ENCODE measurements around the gene STUB1. TPM values are rescaled to one million over a fixed set of nuclear protein-coding genes. Genes with fewer than 3 reads are reported as not detected.

Gene STUB1
- total RNA-seq, 1 donor from 2014 or later = 49.1 TPM

DNA sequence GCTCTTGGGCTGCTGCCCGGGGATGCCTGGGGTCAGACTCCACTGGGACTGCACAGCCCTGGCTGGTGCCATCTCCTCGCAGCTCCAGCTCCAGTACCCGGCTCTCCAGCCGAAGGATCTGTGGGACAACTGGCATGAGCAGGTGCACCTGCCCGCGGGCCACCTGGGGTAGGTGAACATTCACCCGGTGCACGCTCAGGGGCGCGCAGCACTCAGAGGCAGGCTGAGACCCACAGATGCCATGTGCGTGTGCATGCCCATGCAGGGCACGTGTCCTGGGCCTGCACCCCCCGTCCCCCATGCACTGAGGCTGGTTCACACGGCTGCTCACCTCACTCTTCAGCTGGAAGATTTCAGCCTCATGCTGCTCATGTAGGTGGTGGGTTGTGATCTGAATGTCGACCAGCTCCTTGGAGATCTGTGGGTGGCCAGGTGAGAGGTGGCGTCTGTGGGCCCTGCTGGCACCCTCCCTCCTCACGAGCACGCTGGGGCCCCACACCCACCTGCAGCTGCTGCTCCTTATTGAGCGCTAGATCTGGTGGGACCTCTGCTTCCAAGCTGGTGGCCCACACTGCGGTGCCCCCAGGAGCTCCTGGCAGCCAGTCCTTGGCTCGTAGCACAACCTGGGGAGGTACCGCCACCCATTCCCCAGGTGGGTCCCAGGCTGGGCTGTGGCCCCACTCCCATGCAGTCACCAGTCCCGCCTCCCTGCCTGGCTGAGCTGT lies 45.4 kb downstream of the STUB1 start:
- DNase-seq = no peak

DNA sequence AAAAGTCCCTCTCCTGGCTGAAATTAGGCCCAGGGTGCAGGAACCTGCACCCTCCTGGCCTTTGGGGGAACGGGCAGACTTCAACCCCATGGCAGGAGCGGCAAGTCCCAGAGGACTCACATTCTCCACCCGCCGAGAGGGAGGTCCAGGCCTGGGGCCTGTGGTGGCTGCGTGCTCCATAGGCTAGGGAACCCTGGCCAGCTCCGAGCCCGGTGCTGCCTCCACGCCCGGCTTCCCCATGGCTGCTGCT lies 45.9 kb downstream of the STUB1 start:
- no peak for DNase-seq

DNA sequence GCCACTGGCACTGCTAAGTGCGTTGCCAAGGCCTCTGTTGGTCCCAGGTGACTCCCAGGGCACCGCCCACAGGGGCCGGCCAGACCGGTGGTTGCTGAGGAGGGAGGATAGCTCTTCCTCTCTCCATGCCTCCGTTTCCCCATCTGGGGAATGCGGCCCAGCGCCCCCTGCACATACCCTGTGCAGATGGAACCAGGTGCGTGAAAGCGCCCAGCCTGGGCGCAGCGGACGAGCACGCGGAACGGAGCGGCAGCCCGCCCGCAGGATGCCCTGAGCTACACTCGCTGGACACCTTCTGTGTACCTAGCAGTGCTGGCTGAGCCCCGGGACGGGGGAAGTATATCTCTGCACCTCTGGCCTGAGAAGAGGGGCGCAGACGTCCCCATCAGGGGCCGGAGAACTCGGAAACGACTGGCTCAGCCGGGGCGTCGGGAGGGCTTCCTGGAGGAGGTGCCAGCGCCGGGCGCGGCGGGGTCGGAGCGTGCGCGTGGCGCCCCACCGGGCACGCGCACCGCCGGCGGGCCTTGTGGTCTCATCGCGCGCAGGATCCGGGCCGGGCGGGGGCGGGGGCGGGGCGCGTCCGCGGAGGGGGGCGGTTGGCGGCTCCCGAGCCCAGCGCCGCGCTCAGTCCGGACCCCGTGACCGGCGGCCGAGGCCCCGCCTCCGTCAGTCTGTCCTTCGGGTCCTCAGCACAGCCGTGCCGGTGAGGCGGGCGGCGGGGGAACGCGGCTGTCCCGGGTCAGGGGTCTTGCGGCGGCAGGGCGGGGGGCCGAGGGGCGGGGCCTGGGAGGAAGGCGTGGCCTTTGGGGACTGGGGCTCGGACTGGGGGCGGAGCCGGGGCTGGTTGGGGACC lies 46.5 kb downstream of the STUB1 start, which contains the start of the genes CCDC78 and HAGHL:
Gene CCDC78 (minus strand): TSS at position 6 of the 853 bp plus-strand sequence. CDS start 76 bp downstream, outside the sequence.
Gene HAGHL (plus strand): TSS at position 669 of the 853 bp plus-strand sequence. CDS start 404 bp downstream, outside the sequence.
- DNase-seq = no peak

DNA sequence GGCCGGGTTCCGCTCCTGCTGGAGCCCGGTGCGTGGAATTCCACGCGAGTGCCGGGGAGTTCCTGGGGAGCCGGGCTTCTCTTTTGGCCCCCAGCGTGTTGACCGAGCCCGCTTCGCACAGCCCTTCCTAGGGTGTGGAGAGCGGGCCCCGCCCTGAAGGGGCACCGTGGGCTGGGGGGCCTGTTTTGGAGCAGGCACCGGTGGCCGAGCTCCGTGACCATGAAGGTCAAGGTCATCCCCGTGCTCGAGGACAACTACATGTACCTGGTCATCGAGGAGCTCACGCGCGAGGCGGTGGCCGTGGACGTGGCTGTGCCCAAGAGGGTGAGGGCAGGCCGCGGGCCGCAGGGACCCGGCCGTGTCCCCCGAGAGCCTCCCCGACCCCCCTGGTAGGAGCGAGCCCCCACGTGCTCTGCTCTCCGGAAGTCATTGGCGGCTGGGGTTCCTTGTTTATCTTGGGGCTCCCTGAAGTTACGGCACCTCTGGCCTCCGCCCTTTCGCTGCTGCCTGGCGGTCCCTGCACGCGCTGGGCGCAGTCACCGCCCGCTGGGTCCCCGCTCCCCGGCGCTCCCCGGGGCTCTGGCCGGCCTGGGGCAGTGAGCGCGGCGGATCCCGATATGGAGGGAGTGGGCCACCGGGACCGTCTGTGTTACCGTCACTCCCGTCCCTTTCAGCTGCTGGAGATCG lies 47.2 kb downstream of the STUB1 start:
- DNase-seq = no peak

DNA sequence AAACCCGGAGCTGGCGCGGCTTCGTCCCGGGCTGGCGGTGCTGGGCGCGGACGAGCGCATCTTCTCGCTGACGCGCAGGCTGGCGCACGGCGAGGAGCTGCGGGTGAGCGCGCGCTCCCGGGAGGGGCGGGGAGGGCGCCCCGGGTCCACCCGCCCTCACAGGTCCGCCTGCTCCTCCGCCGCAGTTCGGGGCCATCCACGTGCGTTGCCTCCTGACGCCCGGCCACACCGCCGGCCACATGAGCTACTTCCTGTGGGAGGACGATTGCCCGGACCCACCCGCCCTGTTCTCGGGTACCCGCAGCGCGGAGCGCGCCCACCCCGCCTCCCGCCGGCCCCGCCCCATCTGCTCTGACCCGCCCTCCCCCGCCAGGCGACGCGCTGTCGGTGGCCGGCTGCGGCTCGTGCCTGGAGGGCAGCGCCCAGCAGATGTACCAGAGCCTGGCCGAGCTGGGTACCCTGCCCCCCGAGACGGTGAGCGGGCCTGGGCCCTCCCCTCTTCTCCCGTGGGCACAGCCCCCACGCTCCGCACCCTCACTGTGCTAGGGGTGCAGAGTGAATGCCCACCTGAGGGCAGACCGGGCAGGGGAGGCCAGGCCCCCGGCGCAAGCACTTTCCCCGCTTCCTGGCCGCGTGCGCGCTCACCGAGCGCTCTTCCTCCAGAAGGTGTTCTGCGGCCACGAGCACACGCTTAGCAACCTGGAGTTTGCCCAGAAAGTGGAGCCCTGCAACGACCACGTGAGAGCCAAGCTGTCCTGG lies 48.1 kb downstream of the STUB1 start:
- DNase-seq = no peak

DNA sequence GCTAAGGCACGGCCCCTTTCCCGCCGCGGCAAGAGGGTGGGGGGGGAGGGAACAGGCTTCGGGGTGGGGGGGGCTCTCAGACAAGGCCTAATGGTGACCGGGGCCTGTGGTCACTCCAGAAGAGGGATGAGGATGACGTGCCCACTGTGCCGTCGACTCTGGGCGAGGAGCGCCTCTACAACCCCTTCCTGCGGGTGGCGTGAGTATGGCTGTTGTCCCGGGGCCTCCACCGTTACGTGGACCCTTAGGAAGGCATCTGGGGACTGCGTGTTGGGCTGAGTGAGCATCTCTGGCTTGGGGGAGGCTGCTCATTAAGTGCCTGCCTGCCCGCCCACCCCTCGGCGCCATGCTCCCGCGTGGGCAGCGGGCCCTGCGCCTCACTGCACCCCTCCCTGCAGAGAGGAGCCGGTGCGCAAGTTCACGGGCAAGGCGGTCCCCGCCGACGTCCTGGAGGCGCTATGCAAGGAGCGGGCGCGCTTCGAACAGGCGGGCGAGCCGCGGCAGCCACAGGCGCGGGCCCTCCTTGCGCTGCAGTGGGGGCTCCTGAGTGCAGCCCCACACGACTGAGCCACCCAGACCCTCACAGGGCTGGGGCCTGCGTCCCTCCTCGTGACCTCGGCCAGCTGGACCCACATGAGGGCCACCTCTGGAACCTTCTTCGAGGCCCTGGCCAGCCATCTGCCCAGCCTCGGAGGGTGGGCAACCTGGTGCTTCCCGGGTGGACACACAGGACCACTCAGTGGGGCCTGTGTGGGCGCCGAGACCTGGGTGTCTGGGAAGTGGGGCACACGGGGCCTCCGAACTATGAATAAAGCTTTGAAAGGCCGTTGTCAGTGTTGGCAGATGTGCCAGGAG lies 48.9 kb downstream of the STUB1 start:
- DNase-seq = no peak

DNA sequence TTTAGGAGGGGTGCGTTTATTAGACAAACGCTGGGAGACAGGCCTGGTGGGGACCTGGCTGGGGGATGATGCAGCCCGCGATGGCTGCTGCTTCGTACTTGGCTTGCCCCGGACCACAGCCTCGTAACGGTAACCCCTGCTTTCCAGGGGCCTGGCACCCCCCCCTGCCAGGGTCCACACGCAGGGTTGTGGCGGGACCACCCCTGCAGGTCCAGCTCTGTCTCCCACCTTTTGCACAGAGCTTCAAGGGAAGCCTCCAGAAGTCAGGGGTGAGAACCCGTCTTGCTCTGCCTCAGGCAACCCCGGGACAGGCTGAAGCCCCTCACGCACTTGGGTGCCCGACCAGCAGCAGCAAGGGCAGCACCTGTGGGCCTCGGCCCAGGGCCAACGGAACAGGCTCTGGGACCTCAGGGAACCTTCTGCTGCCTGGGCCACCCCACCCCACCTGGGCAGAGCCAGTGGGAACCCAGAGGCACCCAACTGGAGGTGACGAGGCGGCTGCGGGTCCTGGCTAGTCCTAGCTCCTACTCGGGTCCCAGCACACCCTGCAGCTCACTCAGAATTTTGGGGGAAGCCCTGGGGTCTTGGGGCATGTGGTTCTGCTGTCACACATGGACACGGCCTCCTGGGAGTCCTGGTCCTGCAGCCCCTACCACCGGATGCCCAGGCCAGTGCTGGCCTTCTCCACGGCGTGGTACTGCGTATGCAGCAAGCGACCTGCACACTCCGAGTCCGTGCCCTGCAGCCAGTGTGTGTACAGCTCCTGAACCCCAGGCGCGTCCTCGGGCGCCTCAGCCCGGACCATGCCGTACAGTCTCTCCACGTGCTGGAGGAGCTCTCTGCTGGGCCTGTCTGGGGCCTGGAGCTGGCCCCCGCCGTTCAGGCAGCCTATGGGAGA lies 49.8 kb downstream of the STUB1 start:
- DNase-seq = no peak

DNA sequence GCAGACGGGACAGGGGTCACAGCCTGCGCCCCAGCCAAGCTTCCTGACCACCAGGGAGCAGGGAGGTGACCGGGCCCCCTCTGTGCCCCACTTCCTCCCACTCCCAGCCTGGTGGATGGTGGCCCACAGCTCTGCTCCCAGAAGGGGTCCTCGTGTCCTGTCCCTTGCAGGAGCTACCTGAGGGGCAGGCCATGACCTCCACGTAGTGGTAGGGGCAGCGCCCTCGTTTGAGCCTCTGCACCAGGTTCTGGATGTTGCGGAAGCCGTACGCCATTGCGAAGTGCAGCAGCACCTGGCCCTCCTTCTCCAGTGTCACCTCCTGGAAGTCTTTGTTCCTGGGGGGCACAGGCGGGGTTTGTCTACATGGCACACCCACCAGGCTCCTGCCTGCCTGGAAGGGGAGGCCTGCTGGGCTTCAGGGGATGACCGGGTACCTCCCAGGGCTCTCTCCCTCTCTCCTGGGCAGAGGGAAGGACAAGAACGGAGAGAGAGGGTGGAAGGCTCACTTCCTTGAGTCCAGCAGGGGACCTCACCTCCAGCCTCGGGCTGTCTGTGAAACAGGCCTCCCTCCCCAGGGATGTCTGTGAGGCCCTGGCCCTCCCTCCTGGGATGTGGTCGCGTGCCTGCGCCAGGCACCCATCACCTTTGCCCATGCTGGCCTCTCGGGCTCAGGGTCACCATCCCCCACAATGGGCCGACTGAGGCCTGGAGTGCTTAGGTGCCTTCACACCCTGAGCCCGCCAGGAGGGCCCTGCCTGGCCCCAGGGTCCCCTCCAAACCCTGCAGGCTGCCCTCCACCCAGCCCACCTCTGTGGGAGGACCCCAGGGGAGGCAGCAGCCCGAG lies 50.7 kb downstream of the STUB1 start:
- DNase-seq = no peak

DNA sequence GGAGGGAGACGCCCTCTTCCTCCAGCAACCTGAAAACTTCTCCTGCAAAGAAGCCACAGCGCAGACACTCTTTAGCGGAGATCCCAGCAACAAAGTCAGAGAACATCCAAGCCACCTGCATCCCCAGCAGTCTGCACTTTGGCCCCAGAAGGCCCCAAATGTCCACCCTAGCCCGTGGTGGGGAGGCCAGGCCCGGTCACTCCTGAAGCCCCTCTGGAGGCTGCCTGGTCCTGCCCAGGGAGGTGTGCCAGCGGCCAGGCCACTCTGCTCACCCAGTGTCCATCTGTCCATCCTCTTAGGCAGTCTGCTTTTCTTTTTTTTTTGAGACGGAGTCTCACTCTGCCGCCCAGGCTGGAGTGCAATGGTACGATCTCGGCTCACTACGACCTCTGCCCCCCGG lies 52.1 kb downstream of the STUB1 start:
- DNase-seq = no peak

Other genes with a start within 250 kb of the STUB1 start
- gene CAPN15, start 152.7 kb upstream of the STUB1 start, total RNA-seq = 10.2 TPM
- gene PRR35, start 120.0 kb upstream of the STUB1 start, total RNA-seq = not detected
- 0.59 TPM for gene NHLRC4, start 113.4 kb upstream of the STUB1 start, total RNA-seq
- 10.4 TPM for gene PIGQ, start 110.4 kb upstream of the STUB1 start, total RNA-seq
- 14.8 TPM for gene RAB40C, start 90.3 kb upstream of the STUB1 start, total RNA-seq
- gene WFIKKN1, start 49.4 kb upstream of the STUB1 start, total RNA-seq = 0.20 TPM
- gene METTL26, start 44.1 kb upstream of the STUB1 start, total RNA-seq = 22.9 TPM
- 6.9 TPM for gene MCRIP2, start 38.6 kb upstream of the STUB1 start, total RNA-seq
- 15.1 TPM for gene WDR90, start 31.0 kb upstream of the STUB1 start, total RNA-seq
- 26.4 TPM for gene RHOT2, start 12.3 kb upstream of the STUB1 start, total RNA-seq
- gene RHBDL1, start 4.7 kb upstream of the STUB1 start, total RNA-seq = 1.2 TPM
- gene JMJD8, start 3.9 kb downstream of the STUB1 start, total RNA-seq = 18.1 TPM
- gene WDR24, start 10.0 kb downstream of the STUB1 start, total RNA-seq = 2.3 TPM
- gene FBXL16, start 25.4 kb downstream of the STUB1 start, total RNA-seq = 0.30 TPM
- gene METRN, start 34.7 kb downstream of the STUB1 start, total RNA-seq = 6.2 TPM
- 6.3 TPM for gene ANTKMT, start 40.7 kb downstream of the STUB1 start, total RNA-seq
- gene CCDC78, start 46.0 kb downstream of the STUB1 start, total RNA-seq = 0.20 TPM
- gene HAGHL, start 46.7 kb downstream of the STUB1 start, total RNA-seq = 2.5 TPM
- 41.2 TPM for gene CIAO3, start 60.6 kb downstream of the STUB1 start, total RNA-seq
- gene MSLN, start 80.3 kb downstream of the STUB1 start, total RNA-seq = 1.4 TPM
- gene RPUSD1, start 108.0 kb downstream of the STUB1 start, total RNA-seq = 7.8 TPM
- 10.1 TPM for gene CHTF18, start 108.2 kb downstream of the STUB1 start, total RNA-seq
- gene GNG13, start 120.3 kb downstream of the STUB1 start, total RNA-seq = not detected